ENCODE results near the gene GANAB.

- TF ChIP-seq CTCF (IDR thresholded peaks at IDR 0.05) (no peak), POLR2A (IDR thresholded peaks at IDR 0.05) (no peak)
Observed at GRCh38 chr11:62645671-62645945, 805 bp downstream of the GANAB start.

Measured in right lobe of liver (tissue), 4 donors.